ENCODE results near the gene MRPS10.

GRCh38 chr6:42200035-42200434 lies 17.6 kb downstream of the MRPS10 start:
- TF ChIP-seq POLR2A (IDR thresholded peaks at IDR 0.05) (no peak), CTCF (IDR thresholded peaks at IDR 0.05) (no peak)

Data from lower leg skin (tissue), 3 donors.